NCI-H510A (cell line): Measurements from ENCODE around the gene FHIP1A.
"Not testable (repeated sequence)": the region's sequence is repeated elsewhere in the genome, so short reads cannot be mapped to it uniquely, and the experiment has no call there.

Experiments
- DNase-seq: peaks from one replicate; lab custom pipeline; 2025; lab: John Stamatoyannopoulos, UW

FHIP1A gene

GRCh38 chr4:151408630-151409469, at the start of gene FHIP1A:
Gene FHIP1A, plus strand, starts transcription at chr4:151409176. Its CDS starts 157,084 bp downstream, at chr4:151566260.
- DNase-seq, result peak; percentile 66

GRCh38 chr4:151359576-151359975, 49.4 kb upstream of the FHIP1A start:
- DNase-seq, result no peak

DNA sequence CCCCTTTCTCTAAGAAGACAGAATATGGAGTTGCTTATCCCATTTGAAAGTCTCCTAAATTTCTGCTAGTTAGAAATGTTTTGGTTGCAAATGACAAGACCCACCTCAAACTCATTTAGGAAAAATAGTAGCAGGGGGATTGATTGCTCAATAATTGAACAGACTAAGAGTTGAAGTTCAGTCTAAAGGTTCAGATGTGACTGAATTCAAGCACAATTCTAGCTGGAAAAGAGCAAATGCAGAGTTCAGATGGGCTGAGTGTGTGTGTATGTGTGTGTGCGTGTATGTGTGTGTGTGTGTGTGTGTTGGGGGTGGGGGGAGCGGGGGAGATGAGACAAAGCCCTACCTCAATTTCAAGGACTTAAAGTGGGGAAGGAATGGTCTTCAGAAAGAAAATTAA, 47.9 kb upstream of the FHIP1A start:
- DNase-seq, result no peak

DNA sequence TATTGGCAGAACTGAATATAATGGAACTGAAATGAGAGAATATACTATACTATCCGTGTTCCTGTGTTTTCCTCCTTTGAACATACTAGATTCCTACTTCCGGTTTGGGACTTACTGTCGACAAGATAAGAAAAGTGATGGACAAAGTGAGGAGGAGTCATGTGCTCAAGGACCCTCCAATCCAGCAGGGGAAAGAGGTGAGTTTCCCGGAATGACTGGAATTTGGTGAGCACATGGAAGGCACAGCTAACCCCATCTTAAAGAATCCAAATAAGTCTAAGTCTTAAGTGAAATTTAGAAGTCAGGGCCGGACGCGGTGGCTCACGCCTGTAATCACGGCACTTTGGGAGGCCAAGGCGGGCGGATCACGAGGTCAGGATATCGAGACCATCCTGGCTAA, 47.0 kb upstream of the FHIP1A start:
- no peak for DNase-seq

- peak; percentile 10 for DNase-seq
Observed at GRCh38 chr4:151362404-151363164, 46.4 kb upstream of the FHIP1A start.

- no peak for DNase-seq
Observed at GRCh38 chr4:151376540-151376939, 32.4 kb upstream of the FHIP1A start.

DNA sequence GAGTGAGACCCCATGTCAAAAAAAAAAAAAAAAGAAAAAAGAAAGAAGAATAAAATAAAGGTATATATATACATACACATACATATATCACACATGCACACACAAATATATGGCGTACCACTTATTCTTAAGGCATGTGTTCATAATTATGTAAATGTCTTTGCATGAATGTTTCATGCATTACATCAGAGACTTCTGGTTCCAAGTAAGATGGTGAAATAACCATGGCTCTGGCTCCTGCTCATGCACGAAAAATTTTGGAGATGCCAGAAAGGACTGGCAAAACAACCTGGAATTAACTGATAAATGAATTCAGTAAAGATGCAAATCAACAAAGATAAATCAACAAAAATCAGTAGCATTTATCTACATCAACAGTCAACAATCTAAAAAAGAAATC, 19.7 kb upstream of the FHIP1A start:
- DNase-seq, result no peak

GRCh38 chr4:151389799-151390198, 19.2 kb upstream of the FHIP1A start:
- DNase-seq, result not testable (repeated sequence)

DNA sequence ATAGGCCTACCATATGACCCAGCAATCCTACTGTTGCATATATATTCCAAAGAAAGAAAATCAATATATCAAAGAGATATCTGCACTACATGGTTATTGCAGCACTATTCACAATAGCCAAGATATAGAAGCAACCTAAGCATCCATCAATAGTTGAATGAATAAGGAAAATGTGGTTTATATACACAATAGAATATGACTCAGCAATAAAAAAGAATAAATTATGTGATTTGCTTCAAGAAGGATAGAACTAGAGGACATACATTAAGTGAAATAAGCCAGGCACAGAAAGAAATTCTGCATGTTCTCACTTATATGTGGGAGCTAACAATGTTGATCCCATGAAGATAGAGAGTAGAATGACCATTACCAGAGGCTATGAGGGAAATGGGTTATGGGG, 13.1 kb upstream of the FHIP1A start:
- DNase-seq, result no peak

DNA sequence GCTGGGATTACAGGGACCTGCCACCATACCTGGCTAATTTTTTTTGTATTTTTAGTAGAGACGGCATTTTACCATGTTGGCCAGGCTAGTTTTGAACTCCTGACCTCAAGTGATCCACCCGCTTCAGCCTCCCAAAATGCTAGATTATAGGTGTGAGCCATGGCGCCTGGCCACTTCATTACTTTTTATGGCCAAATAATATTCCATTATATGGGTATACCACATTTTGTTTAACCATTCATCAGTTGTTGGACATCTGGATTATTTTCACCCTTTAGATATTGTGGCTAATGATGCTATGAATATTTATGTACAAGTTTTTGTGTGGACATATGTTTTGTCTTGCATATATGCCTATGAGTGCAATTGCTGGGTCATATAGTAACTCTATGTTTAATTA, 8.6 kb upstream of the FHIP1A start:
- DNase-seq, result no peak

GRCh38 chr4:151401739-151402138, 7.2 kb upstream of the FHIP1A start:
- no peak for DNase-seq

DNA sequence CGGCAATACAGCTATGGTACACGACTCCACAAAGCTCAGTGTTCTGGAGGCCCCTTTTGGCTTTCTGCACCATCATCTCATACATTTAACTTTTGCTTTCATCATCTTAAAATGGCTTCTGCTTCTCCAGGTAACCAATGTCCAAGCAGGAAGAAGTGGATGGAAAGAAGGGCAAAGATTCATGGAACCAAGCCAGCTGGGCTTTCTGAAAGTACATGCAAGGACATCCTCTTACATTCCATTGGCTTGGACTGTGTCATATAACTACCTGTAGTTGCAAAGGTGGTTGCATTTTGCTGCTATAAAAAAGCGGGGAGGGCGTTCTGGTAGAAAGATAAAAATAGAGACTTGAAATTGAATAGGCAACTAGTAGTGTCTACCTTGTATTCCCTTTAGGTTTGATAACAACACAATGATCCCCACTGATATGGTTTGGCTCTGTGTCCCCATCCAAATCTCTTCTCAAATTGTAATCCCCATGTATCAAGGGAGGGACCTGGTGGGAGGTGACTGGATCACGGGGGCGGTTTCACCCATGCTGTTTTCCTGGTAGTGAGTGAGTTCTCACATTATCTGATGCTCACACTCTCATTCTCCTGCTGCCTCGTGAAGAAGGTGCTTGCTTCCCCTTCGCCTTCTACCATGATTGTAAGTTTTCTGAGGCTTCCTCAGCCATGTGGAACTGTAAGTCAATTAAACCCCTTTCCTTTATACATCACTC, 6.7 kb upstream of the FHIP1A start:
- no peak for DNase-seq

- DNase-seq, result no peak
Observed at GRCh38 chr4:151403656-151404055, 5.3 kb upstream of the FHIP1A start.

GRCh38 chr4:151404802-151405201, 4.2 kb upstream of the FHIP1A start:
- not testable (repeated sequence) for DNase-seq

GRCh38 chr4:151407018-151407417, 2.0 kb upstream of the FHIP1A start:
- DNase-seq, result no peak

DNA sequence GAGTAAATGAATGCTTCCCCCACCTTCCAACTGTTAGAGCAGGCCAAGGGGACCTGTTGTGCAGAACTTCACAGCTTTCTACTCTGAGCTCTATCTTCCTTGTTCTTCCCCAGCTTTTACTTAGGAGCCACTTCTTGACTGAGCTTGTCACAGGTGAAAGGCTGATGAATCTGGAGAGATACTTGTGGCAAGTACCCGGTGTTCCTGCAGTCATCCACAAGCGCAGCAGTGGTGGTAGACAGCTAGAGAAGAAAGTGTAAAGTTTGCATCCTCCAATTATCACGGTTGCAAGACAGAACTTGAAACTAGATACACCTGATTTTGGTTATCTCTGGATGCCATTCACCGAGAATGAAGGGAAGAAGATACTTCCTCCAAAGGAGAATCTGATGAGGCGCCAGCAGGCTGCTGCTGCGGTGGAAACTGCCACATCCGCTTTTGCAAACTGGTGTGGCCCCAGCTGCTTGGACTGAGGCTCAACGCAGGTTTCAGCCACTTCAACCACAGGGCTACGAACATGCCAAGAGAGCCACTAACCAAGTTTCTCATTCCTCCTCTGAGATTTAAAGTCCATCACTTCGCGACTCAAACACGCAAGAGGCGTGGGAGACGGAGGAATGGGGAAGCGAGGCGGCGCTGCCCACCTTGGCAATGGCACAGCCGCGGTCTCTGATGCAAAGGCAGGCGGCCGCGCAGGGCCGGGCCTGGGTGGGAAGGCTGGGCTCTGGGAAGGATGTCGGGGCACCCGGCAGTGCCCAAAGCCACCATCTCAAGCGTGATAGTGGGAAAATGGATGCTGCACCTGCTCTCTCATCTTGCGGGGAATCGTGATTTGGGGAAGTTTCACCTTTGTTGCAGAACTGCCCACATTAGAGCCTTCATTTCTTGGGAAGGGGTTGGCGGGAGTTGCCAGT, 1.3 kb upstream of the FHIP1A start:
- DNase-seq, result peak; percentile 14

GRCh38 chr4:151408380-151408629, 671 bp upstream of the FHIP1A start:
- DNase-seq, result no peak

- peak; percentile 6 for DNase-seq
Observed at GRCh38 chr4:151409470-151410313, 716 bp downstream of the FHIP1A start.

- no peak for DNase-seq
Observed at GRCh38 chr4:151415978-151416377, 7.0 kb downstream of the FHIP1A start.

GRCh38 chr4:151417164-151417571, 8.2 kb downstream of the FHIP1A start:
- no peak for DNase-seq
